ENCODE measurements around the gene TANC2. TPM values are rescaled to one million over a fixed set of nuclear protein-coding genes. Genes with fewer than 3 reads are reported as not detected.
A peak's percentile ranks its signal among the peaks of the same experiment; 100 is the strongest.

TANC2 gene
- total and polyA plus RNA-seq, 2 donors (not counting 3 experiments of a cell fraction or from before 2014, with no cell fraction given) = 7.9 to 30.8 TPM

GRCh38 chr17:62968445-62968923 is 2.4 kb downstream of the TANC2 start:
- TF ChIP-seq POLR2AphosphoS5 (IDR thresholded peaks at IDR 0.05; ENCODE audit: insufficient read depth, low read depth, low read length) = no peak
- no peak for TF ChIP-seq POLR2A (IDR thresholded peaks at IDR 0.05; ENCODE audit: low read depth, low read length)
- TF ChIP-seq CTCF (IDR thresholded peaks at IDR 0.05; ENCODE audit: extremely low read depth in 1 of 2, insufficient read depth in 1 of 2, low read depth in 1 of 2, low read length in 2 of 2) = peak; percentile 78 to 80
- peak overlapping the region; percentile 76 for H3K4me2 ChIP-seq (ENCODE audit: insufficient read depth, low read length)
- H3K27ac ChIP-seq (ENCODE audit: insufficient read depth, low read depth, low read length) = no peak overlapping the region
- H3K9me3 ChIP-seq (replicated peaks; ENCODE audit: control insufficient read depth, insufficient read depth, low read length) = no peaks in the 10 kb centered on the region
- CTCF ChIA-PET = interaction anchor here (1.3 to 4.5 kb wide), 3 partner anchors 264 to 416 kb away, joined by 3 to 25 read pairs (median 12); no protein-coding TSS in a partner anchor
- H3K79me2 ChIP-seq (ENCODE audit: control insufficient read depth, insufficient read depth, low read length) = no peaks in the 10 kb centered on the region
- intact Hi-C loops (cut with micrococcal nuclease) (loop anchor here (1.0 to 2.0 kb wide), 5 partner anchors 148 to 438 kb away; no protein-coding TSS in a partner anchor), dilution Hi-C loops (cut with MboI; ENCODE audit: extremely low pct_ligation_motif_present, low sequenced_read_pairs) (no loop called here)
- no peaks in the 10 kb centered on the region for H4K20me1 ChIP-seq (replicated peaks; ENCODE audit: control insufficient read depth, extremely low read depth, insufficient read depth, low read length)
- H3K4me1 ChIP-seq (ENCODE audit: control insufficient read depth, extremely low read depth, insufficient read depth, low read length) = peaks cover 19% of the 10 kb centered on the region
- POLR2A ChIA-PET = no interaction called here
- no peak overlapping the region for H3K4me3 ChIP-seq (replicated peaks in 1 of 3; ENCODE audit: insufficient read depth in 1 of 3, low read depth in 1 of 3, low read length in 3 of 3)
- peak; percentile 98 for FAIRE-seq
- DNase-seq (ENCODE audit: low read depth, low spot score) = peak; percentile 90
- peak overlapping the region; percentile 58 for H2AFZ ChIP-seq (ENCODE audit: low read depth, low read length)
- no TSS peak for BruUV-seq (replicated peaks)
- no peaks in the 10 kb centered on the region for H3K27me3 ChIP-seq (ENCODE audit: control insufficient read depth in 2 of 2, insufficient read depth in 2 of 2, low read length in 2 of 2)
- H3K36me3 ChIP-seq (ENCODE audit: control insufficient read depth in 2 of 2, extremely low read depth in 1 of 2, insufficient read depth in 2 of 2, low read length in 2 of 2) = no peaks in the 10 kb centered on the region
- H3K9me1 ChIP-seq (replicated peaks; ENCODE audit: control insufficient read depth, extremely low read depth, insufficient read depth, low read length) = no peaks in the 10 kb centered on the region
- H3K9ac ChIP-seq (replicated peaks; ENCODE audit: extremely low read depth, insufficient read depth, low read length) = no peak overlapping the region

- no peak overlapping the region for H3K4me3 ChIP-seq (replicated peaks in 1 of 3; ENCODE audit: insufficient read depth in 1 of 3, low read depth in 1 of 3, low read length in 3 of 3)
- DNase-seq (ENCODE audit: low read depth, low spot score) (no peak), FAIRE-seq (no peak)
- CTCF ChIA-PET = interaction anchor here (1.1 to 2.3 kb wide), 5 partner anchors 9 to 436 kb away, joined by 3 to 16 read pairs (median 5); no protein-coding TSS in a partner anchor
- H3K9ac ChIP-seq (replicated peaks; ENCODE audit: extremely low read depth, insufficient read depth, low read length) = no peak overlapping the region
- H2AFZ ChIP-seq (ENCODE audit: low read depth, low read length) = no peak overlapping the region
- H3K27ac ChIP-seq (ENCODE audit: insufficient read depth, low read depth, low read length) = no peak overlapping the region
- H3K9me3 ChIP-seq (replicated peaks; ENCODE audit: control insufficient read depth, insufficient read depth, low read length) = no peaks in the 10 kb centered on the region
- no TSS peak for BruUV-seq (replicated peaks)
- H4K20me1 ChIP-seq (replicated peaks; ENCODE audit: control insufficient read depth, extremely low read depth, insufficient read depth, low read length) = no peaks in the 10 kb centered on the region
- H3K4me1 ChIP-seq (ENCODE audit: control insufficient read depth, extremely low read depth, insufficient read depth, low read length) = peaks cover 18% of the 10 kb centered on the region
- H3K36me3 ChIP-seq (ENCODE audit: control insufficient read depth in 2 of 2, extremely low read depth in 1 of 2, insufficient read depth in 2 of 2, low read length in 2 of 2) = no peaks in the 10 kb centered on the region
- no peaks in the 10 kb centered on the region for H3K27me3 ChIP-seq (ENCODE audit: control insufficient read depth in 2 of 2, insufficient read depth in 2 of 2, low read length in 2 of 2)
- dilution Hi-C loops (cut with MboI; ENCODE audit: extremely low pct_ligation_motif_present, low sequenced_read_pairs) (no loop called here), intact Hi-C loops (cut with micrococcal nuclease) (no loop called here)
- no peaks in the 10 kb centered on the region for H3K79me2 ChIP-seq (ENCODE audit: control insufficient read depth, insufficient read depth, low read length)
- no peaks in the 10 kb centered on the region for H3K9me1 ChIP-seq (replicated peaks; ENCODE audit: control insufficient read depth, extremely low read depth, insufficient read depth, low read length)
- H3K4me2 ChIP-seq (ENCODE audit: insufficient read depth, low read length) = no peak overlapping the region
- TF ChIP-seq MAX (IDR thresholded peaks at IDR 0.05; ENCODE audit: insufficient read depth, insufficient read length) = no peak
- TF ChIP-seq EZH2 (IDR thresholded peaks at IDR 0.05; ENCODE audit: borderline replicate concordance, low read depth, low read length, severe bottlenecking) = no peak
- no peak for TF ChIP-seq JUN (IDR thresholded peaks at IDR 0.05; ENCODE audit: borderline replicate concordance, insufficient read depth, insufficient read length, low read depth)
- TF ChIP-seq MYC (IDR thresholded peaks at IDR 0.05; ENCODE audit: low read depth, low read length) = no peak
- no peak for TF ChIP-seq POLR2AphosphoS5 (IDR thresholded peaks at IDR 0.05; ENCODE audit: insufficient read depth, low read depth, low read length)
- TF ChIP-seq FOS (IDR thresholded peaks at IDR 0.05; ENCODE audit: borderline replicate concordance, insufficient read depth, low read length) = no peak
- TF ChIP-seq POLR2A (IDR thresholded peaks at IDR 0.05; ENCODE audit: low read depth, low read length) = no peak
- no peak for TF ChIP-seq GATA2 (IDR thresholded peaks at IDR 0.05; ENCODE audit: insufficient read depth, insufficient read length, low read depth, low read length)
- POLR2A ChIA-PET = no interaction called here
Observed at GRCh38 chr17:62970610-62971009, 4.6 kb downstream of the TANC2 start.
